Neuronal stem cell (in vitro differentiated cells): Measurements from ENCODE around the gene LY9.
"Not testable (repeated sequence)": the region's sequence is repeated elsewhere in the genome, so short reads cannot be mapped to it uniquely, and the experiment has no call there.

ENCODE experiments used
- DNase-seq: peaks from one replicate; pipeline ENCODE4 v3.0.0-alpha.2; 2013; ENCODE audit warnings: low spot score
- H2AFZ ChIP-seq: one replicate; pipeline ENCODE4 v1.6.1; 2013; ENCODE audit warnings: mild to moderate bottlenecking, low read length, inconsistent platforms
- H2AK5ac ChIP-seq: 2 replicates; pipeline ENCODE4 v1.6.1; 2013; ENCODE audit warnings: low read depth, mild to moderate bottlenecking, inconsistent platforms, low read length, moderate library complexity, mixed read lengths
- H2BK120ac ChIP-seq: 2 replicates; pipeline ENCODE4 v1.6.1; 2013; ENCODE audit warnings: low read depth, mild to moderate bottlenecking, inconsistent platforms, low read length, moderate library complexity, mixed read lengths
- H2BK12ac ChIP-seq: one replicate; pipeline ENCODE4 v1.6.1; 2013; ENCODE audit warnings: low read length, inconsistent platforms
- H2BK15ac ChIP-seq: 2 replicates; pipeline ENCODE4 v1.6.1; 2013; ENCODE audit warnings: mild to moderate bottlenecking, low read length, inconsistent platforms, mixed read lengths
- H2BK5ac ChIP-seq: one replicate; pipeline ENCODE4 v1.6.1; 2013; ENCODE audit warnings: inconsistent platforms, mild to moderate bottlenecking, low read length, moderate library complexity
- H3K14ac ChIP-seq: one replicate; pipeline ENCODE4 v1.6.1; 2013; ENCODE audit warnings: low read length, inconsistent platforms
- H3K18ac ChIP-seq: 2 replicates; pipeline ENCODE4 v1.6.1; 2013; ENCODE audit warnings: low read length, inconsistent platforms
- H3K23ac ChIP-seq: 2 replicates; pipeline ENCODE4 v1.6.1; 2013; ENCODE audit warnings: low read depth, mild to moderate bottlenecking, mixed read lengths, low read length, inconsistent platforms; ENCODE audit not compliant: poor library complexity
- H3K27ac ChIP-seq: replicated peaks from 3 replicates; pipeline ENCODE4 v1.5.1; 2013; ENCODE audit warnings: low read length, inconsistent platforms
- H3K27me3 ChIP-seq, 3 experiments: 2 replicates each; pipeline ENCODE4 v1.6.1; 2013; ENCODE audit warnings: low read length in 3 of 3, mild to moderate bottlenecking in 2 of 3, inconsistent platforms in 1 of 3, low read depth in 1 of 3, mixed read lengths in 1 of 3, moderate library complexity in 1 of 3; ENCODE audit not compliant: control insufficient read depth in 3 of 3, insufficient read depth in 3 of 3
- H3K36me3 ChIP-seq, 2 donors: replicated peaks in 1 of 2; 2 replicates each; pipeline ENCODE4 v1.6.1; 2013; ENCODE audit warnings: low read length in 2 of 2; ENCODE audit not compliant: control insufficient read depth in 2 of 2, insufficient read depth in 2 of 2
- H3K4ac ChIP-seq: 2 replicates; pipeline ENCODE4 v1.6.1; 2013; ENCODE audit warnings: inconsistent platforms, mild to moderate bottlenecking, low read length, moderate library complexity
- H3K4me1 ChIP-seq, 2 donors: 1 replicate in 1 of 2; 2 replicates in 1 of 2; pipeline ENCODE4 v1.6.1; 2013; ENCODE audit warnings: low read length in 2 of 2, low read depth in 1 of 2; ENCODE audit not compliant: control insufficient read depth in 2 of 2, insufficient read depth in 1 of 2
- H3K4me2 ChIP-seq: one replicate; pipeline ENCODE4 v1.6.1; 2013; ENCODE audit warnings: mild to moderate bottlenecking, low read length, inconsistent platforms; ENCODE audit not compliant: insufficient read depth, poor library complexity, severe bottlenecking
- H3K4me3 ChIP-seq, 2 donors: 2 replicates each; pipeline ENCODE4 v1.5.1; 2013; ENCODE audit warnings: low read length in 2 of 2, mild to moderate bottlenecking in 2 of 2, inconsistent platforms in 1 of 2, moderate library complexity in 1 of 2
- H3K79me1 ChIP-seq: one replicate; pipeline ENCODE4 v1.6.1; 2013; ENCODE audit warnings: low read depth, mild to moderate bottlenecking, inconsistent platforms, low read length, moderate library complexity
- H3K9ac ChIP-seq: one replicate; pipeline ENCODE4 v1.6.1; 2013; ENCODE audit warnings: mild to moderate bottlenecking, low read depth, low read length, inconsistent platforms; ENCODE audit not compliant: poor library complexity
- H3K9me3 ChIP-seq, 2 donors: replicated peaks in 1 of 2; 2 replicates each; pipeline versions ENCODE3 to v1.6.1; 2013; ENCODE audit warnings: low read length in 2 of 2, mild to moderate bottlenecking in 2 of 2, inconsistent platforms in 1 of 2, low read depth in 1 of 2, mixed read lengths in 1 of 2, moderate library complexity in 1 of 2; ENCODE audit not compliant: control insufficient read depth in 2 of 2, insufficient read depth in 1 of 2
- H4K8ac ChIP-seq: one replicate; pipeline ENCODE4 v1.6.1; 2013; ENCODE audit warnings: low read depth, mild to moderate bottlenecking, inconsistent platforms, low read length, moderate library complexity
- H4K91ac ChIP-seq: one replicate; pipeline ENCODE4 v1.6.1; 2013; ENCODE audit warnings: low read length, low read depth, mild to moderate bottlenecking, inconsistent platforms; ENCODE audit not compliant: poor library complexity
- WGBS, 2 donors: extraction: QIAGEN DNeasy Blood & Tissue Kit; methylation state at CpG; one replicate each; pipeline ENCODE4 v1.1.7; 2013; ENCODE audit warnings: missing lambda C conversion rate in 2 of 2, mixed read lengths in 1 of 2; ENCODE audit not compliant: insufficient read length in 2 of 2, insufficient replicate concordance in 1 of 2; ENCODE audit errors: extremely low coverage in 2 of 2; 5-methylcytosine and 5-hydroxymethylcytosine counted together

The LY9 gene

DNA sequence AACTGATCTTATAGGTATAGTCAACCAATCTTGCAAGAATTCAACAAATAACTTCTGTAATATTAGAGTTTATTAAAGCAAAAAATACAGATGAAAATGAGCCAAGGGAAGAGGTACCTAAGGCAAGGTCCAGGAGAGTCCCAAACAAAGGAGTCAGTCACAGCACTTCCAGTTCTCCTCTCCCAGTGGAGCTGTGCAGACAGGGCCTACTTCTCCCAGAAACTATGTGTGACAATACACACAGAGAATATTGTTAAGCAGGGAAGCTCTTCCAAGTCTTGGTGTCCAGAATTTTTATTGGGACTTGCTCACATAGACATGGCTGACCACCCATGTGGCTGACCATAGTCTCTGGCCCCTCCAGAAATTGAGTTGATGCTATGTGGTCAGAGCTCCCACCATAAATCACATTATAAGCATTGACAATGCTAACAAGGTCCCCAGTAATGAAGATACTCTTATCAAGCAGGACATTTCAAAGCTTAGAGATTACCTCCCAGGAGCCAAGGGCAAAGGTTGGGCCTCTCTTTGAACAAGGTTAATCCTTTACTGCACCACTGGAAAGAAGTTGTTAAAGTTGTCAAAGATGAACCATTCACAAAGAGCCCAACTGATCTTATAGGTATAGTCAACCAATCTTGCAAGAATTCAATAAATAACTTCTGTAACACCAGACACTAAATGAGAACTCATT lies 70.2 kb downstream of the LY9 start:
- Histone ChIP-seq H3K4ac (no peak overlapping the region), H3K27me3 (no peaks in the 10 kb centered on the region), H2BK15ac (no peak overlapping the region), H4K91ac (no peak overlapping the region), H3K4me3 (no peak overlapping the region), H3K9me3 (no peaks in the 10 kb centered on the region), H3K4me2 (no peak overlapping the region), H2BK5ac (no peak overlapping the region), H3K4me1 (peaks cover 0 to 4% of the 10 kb centered on the region in 2 donors), H3K18ac (no peak overlapping the region), H2BK120ac (no peak overlapping the region), H2AK5ac (no peak overlapping the region), H3K14ac (no peak overlapping the region), H3K79me1 (no peaks in the 10 kb centered on the region), H2AFZ (no peak overlapping the region), H4K8ac (no peak overlapping the region), H2BK12ac (no peak overlapping the region), H3K36me3 (no peaks in the 10 kb centered on the region), H3K9ac (no peak overlapping the region), H3K27ac (no peak overlapping the region), H3K23ac (no peak overlapping the region)
- no peak for DNase-seq

DNA sequence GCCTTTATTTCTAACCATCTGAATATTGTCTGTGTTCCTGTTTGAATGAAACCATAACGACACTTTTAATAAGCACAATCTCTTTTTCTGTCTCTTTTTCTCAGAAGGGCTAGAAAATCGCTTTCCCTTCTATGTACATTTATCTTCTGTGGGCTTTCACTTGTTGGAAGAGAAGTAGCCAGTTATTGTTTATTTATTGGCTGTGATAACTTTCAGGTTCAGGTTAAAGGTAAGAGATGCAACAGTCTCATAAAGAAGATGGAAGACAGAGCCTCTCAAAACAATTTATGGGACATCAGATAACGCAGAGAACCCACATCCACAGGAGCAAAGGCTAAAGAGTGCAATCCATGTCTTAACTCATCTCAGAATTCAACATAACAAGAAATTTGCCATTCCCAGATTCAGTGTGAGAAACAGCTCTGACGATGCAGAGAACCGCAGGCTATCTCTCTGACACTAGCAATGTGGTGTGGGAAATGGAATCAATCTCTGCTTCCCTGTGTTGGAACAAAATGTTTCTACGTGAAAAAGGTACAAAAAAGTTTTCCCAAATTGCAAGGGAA lies 70.8 kb downstream of the LY9 start:
- Histone ChIP-seq H2BK15ac (no peak overlapping the region), H2BK12ac (no peak overlapping the region), H3K9me3 (no peaks in the 10 kb centered on the region), H2AK5ac (no peak overlapping the region), H3K4ac (no peak overlapping the region), H3K18ac (no peak overlapping the region), H2BK5ac (no peak overlapping the region), H2AFZ (no peak overlapping the region), H3K79me1 (no peaks in the 10 kb centered on the region), H3K23ac (no peak overlapping the region), H3K4me3 (no peak overlapping the region), H3K9ac (no peak overlapping the region), H4K91ac (no peak overlapping the region), H3K14ac (no peak overlapping the region), H3K4me2 (no peak overlapping the region), H2BK120ac (no peak overlapping the region), H3K27me3 (no peaks in the 10 kb centered on the region), H3K36me3 (no peaks in the 10 kb centered on the region), H4K8ac (no peak overlapping the region), H3K27ac (no peak overlapping the region), H3K4me1 (peaks cover 0 to 2% of the 10 kb centered on the region in 2 donors)
- no peak for DNase-seq
- WGBS, 2 donors = no CpG with 5 or more reads among the region's 6 CpGs

DNA sequence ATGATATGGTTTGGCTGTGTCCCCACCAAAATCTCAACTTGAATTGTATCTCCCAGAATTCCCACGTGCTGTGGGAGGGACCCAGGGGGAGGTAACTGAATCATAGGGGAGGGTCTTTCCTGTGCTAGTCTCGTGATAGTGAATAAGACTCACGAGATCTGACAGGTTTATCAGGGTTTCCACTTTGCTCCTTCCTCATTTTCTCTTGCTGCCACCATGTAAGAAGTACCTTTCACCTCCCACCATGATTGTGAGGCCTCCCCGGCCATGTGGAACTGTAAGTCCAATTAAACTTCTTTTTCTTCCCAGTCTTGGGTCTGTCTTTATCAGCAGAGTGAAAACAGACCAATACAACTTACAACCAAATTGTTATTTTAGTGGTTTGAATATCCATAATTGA lies 71.7 kb downstream of the LY9 start:
- H3K4ac ChIP-seq = not testable (repeated sequence)
- no CpG with 5 or more reads among the region's 4 CpGs for WGBS, 2 donors

DNA sequence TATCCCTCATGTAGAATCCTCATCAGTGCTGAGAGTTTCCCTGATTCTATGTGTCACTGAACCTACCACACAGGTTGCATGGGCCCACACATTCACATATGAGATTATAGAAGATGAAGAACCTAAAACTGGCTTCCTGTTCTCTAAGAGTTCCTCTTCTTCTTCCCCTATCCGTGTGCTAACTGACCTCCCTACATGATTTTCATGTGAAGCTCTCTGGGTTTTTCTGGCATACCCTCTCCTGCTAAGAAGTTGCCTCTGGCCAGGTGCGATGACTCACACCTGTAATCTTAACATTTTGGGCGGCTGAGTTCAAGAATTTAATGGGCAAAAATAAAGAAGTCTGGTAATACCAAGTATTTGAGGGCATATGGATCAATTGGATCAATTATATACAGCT lies 72.2 kb downstream of the LY9 start:
- Histone ChIP-seq H2AK5ac (no peak overlapping the region), H4K8ac (no peak overlapping the region), H3K27me3 (no peaks in the 10 kb centered on the region), H3K79me1 (no peaks in the 10 kb centered on the region), H3K4me3 (no peak overlapping the region), H2BK5ac (no peak overlapping the region), H2BK120ac (no peak overlapping the region), H4K91ac (no peak overlapping the region), H3K4me1 (peaks cover 0 to 2% of the 10 kb centered on the region in 2 donors), H2AFZ (no peak overlapping the region), H3K9me3 (no peaks in the 10 kb centered on the region), H3K36me3 (no peaks in the 10 kb centered on the region), H3K23ac (no peak overlapping the region), H3K4me2 (no peak overlapping the region), H3K14ac (no peak overlapping the region), H3K27ac (no peak overlapping the region), H3K18ac (no peak overlapping the region), H2BK15ac (no peak overlapping the region), H3K4ac (no peak overlapping the region), H2BK12ac (no peak overlapping the region), H3K9ac (no peak overlapping the region)
- no peak for DNase-seq
- no CpG with 5 or more reads among the region's 3 CpGs for WGBS, 2 donors

More for the DNA sequence above, 71.7 kb downstream of the LY9 start:
- H4K91ac ChIP-seq, H3K36me3 ChIP-seq, H2BK120ac ChIP-seq, H3K27me3 ChIP-seq, H3K79me1 ChIP-seq, H2BK15ac ChIP-seq, H2AFZ ChIP-seq, H2BK12ac ChIP-seq, H4K8ac ChIP-seq, H3K27ac ChIP-seq, H3K9ac ChIP-seq, H3K18ac ChIP-seq, H2BK5ac ChIP-seq, H3K4me2 ChIP-seq, H3K9me3 ChIP-seq, H3K4me1 ChIP-seq, DNase-seq, H3K23ac ChIP-seq, H2AK5ac ChIP-seq, H3K4me3 ChIP-seq, H3K14ac ChIP-seq: not testable (repeated sequence)
